Hepatocyte (in vitro differentiated cells): ENCODE data around the gene GP5. TPM values are rescaled to one million over a fixed set of nuclear protein-coding genes. Genes with fewer than 3 reads are reported as not detected.

Experiments
- DNase-seq: peaks from one replicate; pipeline ENCODE4 v3.0.0-alpha.2; 2016; ENCODE audit warnings: low spot score
- H2AFZ ChIP-seq: fragments of 200-600 bp; sonication (generic); 2 replicates; pipeline ENCODE4 v1.6.0; 2016; ENCODE audit warnings: antibody characterized with exemption, mild to moderate bottlenecking
- H3K27ac ChIP-seq: fragments of 200-600 bp; sonication (generic); 2 replicates; pipeline ENCODE4 v1.5.1; 2016; ENCODE audit warnings: mild to moderate bottlenecking
- H3K27me3 ChIP-seq: fragments of 200-600 bp; sonication (generic); 2 replicates; pipeline ENCODE4 v1.6.1; 2016
- H3K36me3 ChIP-seq: fragments of 200-600 bp; sonication (generic); replicated peaks from 2 replicates; pipeline ENCODE4 v1.5.1; 2016; ENCODE audit warnings: low read depth; ENCODE audit not compliant: insufficient read depth
- H3K4me1 ChIP-seq: fragments of 200-600 bp; sonication (generic); 2 replicates; pipeline ENCODE4 v1.5.1; 2016; ENCODE audit warnings: mild to moderate bottlenecking, moderate library complexity; ENCODE audit not compliant: insufficient read depth
- H3K4me2 ChIP-seq: fragments of 200-600 bp; sonication (generic); 2 replicates; pipeline ENCODE4 v1.6.0; 2016
- H3K4me3 ChIP-seq: fragments of 200-600 bp; sonication (generic); 2 replicates; pipeline ENCODE4 v1.5.1; 2016; ENCODE audit warnings: mild to moderate bottlenecking
- H3K79me2 ChIP-seq: fragments of 200-600 bp; sonication (generic); 2 replicates; pipeline ENCODE4 v1.6.0; 2017; ENCODE audit warnings: mild to moderate bottlenecking
- H3K9me2 ChIP-seq: fragments of 200-600 bp; sonication (generic); replicated peaks from 2 replicates; pipeline ENCODE4 v1.6.0; 2017; ENCODE audit warnings: mild to moderate bottlenecking; ENCODE audit not compliant: insufficient read depth
- H3K9me3 ChIP-seq: fragments of 200-600 bp; sonication (generic); 2 replicates; pipeline ENCODE4 v1.5.1; 2016; ENCODE audit warnings: low read depth, mild to moderate bottlenecking
- H4K20me1 ChIP-seq: fragments of 200-600 bp; sonication (generic); 2 replicates; pipeline ENCODE4 v1.6.0; 2016; ENCODE audit warnings: mild to moderate bottlenecking; ENCODE audit not compliant: insufficient read depth, poor library complexity, severe bottlenecking
- EZH2 ChIP-seq: fragments of 200-600 bp; sonication (generic); IDR thresholded peaks from 2 replicates; pipeline ENCODE4 v1.6.1; 2016; ENCODE audit warnings: antibody characterized with exemption, mild to moderate bottlenecking, borderline replicate concordance
- EZH2phosphoT487 ChIP-seq: fragments of 200-600 bp; sonication (generic); IDR thresholded peaks from one replicate; pipeline ENCODE4 v1.6.1; 2018; ENCODE audit warnings: antibody characterized with exemption, mild to moderate bottlenecking, low read depth, moderate library complexity; ENCODE audit not compliant: unreplicated experiment, severe bottlenecking
- WGBS: methylation state at CpG from one replicate; pipeline ENCODE4 v1.1.6; 2016; ENCODE audit warnings: low lambda C conversion rate; ENCODE audit errors: missing lambda C conversion rate; 5-methylcytosine and 5-hydroxymethylcytosine counted together
- polyA plus RNA-seq: library from polyadenylated mRNA; unstranded; fragments of >200 nt; fragmentation: Nextera tagmentation; extraction: Ambion mirVana; gene quantifications from 2 replicates; pipeline ENCODE4 v1.2.1, GENCODE V29; 2016
- total RNA-seq: library from RNA; depleted of rRNA; stranded (reverse); fragments of >200 nt; gene quantifications from 2 replicates; pipeline ENCODE4 v1.2.3, GENCODE V29; 2014
- TF ChIP-seq, protein P1 (sequence below): fragments of 200-600 bp; sonication (generic); IDR thresholded peaks from 2 replicates; pipeline ENCODE4 v1.5.1; 2016; ENCODE audit warnings: antibody characterized with exemption, mild to moderate bottlenecking; ENCODE audit not compliant: poor library complexity

The GP5 gene
- total and polyA plus RNA-seq, 2 experiments from 2014 or later: 0.27 TPM; not detected in 1

DNA sequence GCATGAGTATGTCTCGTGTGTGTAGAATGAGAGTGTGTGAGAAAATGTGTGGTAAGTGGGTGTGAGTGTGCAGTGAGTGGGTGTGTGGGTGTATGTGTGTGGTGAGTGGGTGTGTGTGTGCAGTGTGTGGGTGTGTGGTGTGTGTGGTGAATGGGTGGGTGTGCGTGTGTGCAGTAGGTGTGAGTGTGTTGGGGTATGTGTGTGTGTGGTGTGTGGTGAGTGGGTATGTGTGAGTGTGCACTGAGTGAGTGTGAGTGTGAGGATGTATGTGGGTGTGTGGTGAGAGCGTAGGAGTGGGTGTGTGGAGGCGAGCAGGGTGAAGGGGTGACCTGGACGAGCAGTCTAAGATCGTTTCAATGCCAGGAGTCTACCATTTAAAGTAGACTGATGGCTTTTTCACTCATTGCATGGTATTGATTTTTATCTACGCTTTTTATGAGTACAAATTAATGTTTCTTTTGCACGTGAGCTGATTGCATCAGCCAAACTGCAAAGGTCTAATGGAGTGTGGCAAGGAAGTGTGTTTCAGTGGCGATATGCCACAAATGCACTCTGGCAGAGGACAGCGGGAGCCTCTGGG, 46.3 kb downstream of the GP5 start:
- H3K27ac ChIP-seq: no peak overlapping the region
- H3K79me2 ChIP-seq: no peaks in the 10 kb centered on the region
- no peak for TF ChIP-seq EZH2phosphoT487
- TF ChIP-seq, protein P1, sequence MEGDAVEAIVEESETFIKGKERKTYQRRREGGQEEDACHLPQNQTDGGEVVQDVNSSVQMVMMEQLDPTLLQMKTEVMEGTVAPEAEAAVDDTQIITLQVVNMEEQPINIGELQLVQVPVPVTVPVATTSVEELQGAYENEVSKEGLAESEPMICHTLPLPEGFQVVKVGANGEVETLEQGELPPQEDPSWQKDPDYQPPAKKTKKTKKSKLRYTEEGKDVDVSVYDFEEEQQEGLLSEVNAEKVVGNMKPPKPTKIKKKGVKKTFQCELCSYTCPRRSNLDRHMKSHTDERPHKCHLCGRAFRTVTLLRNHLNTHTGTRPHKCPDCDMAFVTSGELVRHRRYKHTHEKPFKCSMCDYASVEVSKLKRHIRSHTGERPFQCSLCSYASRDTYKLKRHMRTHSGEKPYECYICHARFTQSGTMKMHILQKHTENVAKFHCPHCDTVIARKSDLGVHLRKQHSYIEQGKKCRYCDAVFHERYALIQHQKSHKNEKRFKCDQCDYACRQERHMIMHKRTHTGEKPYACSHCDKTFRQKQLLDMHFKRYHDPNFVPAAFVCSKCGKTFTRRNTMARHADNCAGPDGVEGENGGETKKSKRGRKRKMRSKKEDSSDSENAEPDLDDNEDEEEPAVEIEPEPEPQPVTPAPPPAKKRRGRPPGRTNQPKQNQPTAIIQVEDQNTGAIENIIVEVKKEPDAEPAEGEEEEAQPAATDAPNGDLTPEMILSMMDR: no peak
- TF ChIP-seq EZH2: no peak
- H3K4me2 ChIP-seq: no peak overlapping the region
- DNase-seq: no peak
- H3K36me3 ChIP-seq: no peaks in the 10 kb centered on the region
- peaks cover 2% of the 10 kb centered on the region for H3K4me1 ChIP-seq
- no peak overlapping the region for H2AFZ ChIP-seq
- H3K4me3 ChIP-seq: no peak overlapping the region
- H3K9me3 ChIP-seq: no peaks in the 10 kb centered on the region
- H3K27me3 ChIP-seq: no peaks in the 10 kb centered on the region
- H3K9me2 ChIP-seq: no peaks in the 10 kb centered on the region
- WGBS: 89% methylated on average over 10 of the region's 10 CpGs
- H4K20me1 ChIP-seq: no peaks in the 10 kb centered on the region

DNA sequence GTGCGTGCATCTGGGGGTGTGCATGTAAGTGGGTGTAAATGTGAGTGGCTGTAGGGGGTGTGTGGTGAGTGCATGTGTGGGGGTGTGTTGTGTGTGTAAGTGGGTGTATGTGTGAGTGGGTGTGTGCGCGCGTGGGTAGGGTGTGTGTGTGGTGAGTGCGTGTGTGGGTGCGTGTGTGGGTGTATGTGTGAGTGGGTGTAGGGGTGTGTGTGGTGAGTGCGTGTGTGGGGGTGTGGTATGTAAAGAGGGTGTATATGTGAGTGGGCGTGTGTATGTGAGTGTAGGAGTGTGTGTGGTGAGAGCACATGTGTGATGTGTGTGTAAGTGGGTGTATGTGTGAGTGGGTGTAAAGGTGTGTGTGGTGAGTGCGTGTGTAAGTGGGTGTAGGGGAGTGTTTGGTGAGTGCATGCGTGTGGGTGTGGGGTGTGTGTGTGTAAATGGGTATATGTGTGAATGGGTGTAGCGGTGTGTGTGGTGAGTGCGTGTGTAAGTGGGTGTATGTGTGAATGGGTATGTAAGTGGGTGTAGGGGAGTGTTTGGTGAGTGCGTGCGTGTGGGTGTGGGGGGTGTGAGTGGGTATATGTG, 47.0 kb downstream of the GP5 start:
- H3K9me3 ChIP-seq: no peaks in the 10 kb centered on the region
- TF ChIP-seq EZH2phosphoT487 (no peak), EZH2 (no peak)
- TF ChIP-seq, protein P1: no peak
- no peaks in the 10 kb centered on the region for H3K36me3 ChIP-seq
- DNase-seq: no peak
- no peaks in the 10 kb centered on the region for H3K9me2 ChIP-seq
- 100% methylated on average over 12 of the region's 14 CpGs for WGBS
- no peaks in the 10 kb centered on the region for H3K79me2 ChIP-seq
- no peaks in the 10 kb centered on the region for H4K20me1 ChIP-seq
- H3K4me3 ChIP-seq: no peak overlapping the region
- H2AFZ ChIP-seq: no peak overlapping the region
- no peak overlapping the region for H3K4me2 ChIP-seq
- no peaks in the 10 kb centered on the region for H3K27me3 ChIP-seq
- H3K4me1 ChIP-seq: peaks cover 2% of the 10 kb centered on the region
- H3K27ac ChIP-seq: no peak overlapping the region

DNA sequence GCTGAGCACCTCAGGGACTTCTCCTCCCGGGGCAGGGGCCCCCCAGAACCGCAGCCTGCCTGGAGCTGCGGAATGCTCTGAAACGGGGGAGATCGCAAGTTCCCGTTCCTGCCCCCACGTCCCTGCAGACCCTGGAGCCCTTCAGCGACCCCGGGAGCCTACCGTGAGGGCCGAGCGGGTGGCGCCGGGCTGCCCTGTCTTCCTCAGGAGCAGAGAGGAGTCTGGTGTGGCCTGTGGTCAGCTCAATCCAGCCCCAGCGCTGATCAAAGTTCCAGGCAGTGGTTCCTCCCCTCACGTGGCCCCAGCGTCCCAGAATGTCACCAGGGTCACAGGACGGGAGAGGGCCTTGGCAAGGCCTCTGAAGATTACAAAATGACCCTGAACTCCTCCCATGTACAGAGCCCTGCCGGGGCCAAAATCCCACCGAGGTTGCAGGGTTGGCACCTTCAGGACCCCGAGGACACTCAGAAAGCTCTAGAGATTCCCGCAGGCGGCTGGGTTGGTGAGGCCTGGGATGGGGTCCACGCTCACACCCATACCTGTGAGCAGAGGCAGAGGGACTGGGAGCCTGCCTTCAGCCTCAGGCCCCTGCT, 47.9 kb downstream of the GP5 start, which contains the start of gene CPN2:
Gene CPN2, minus strand, starts transcription at position 249 of the 593 bp plus-strand sequence. CDS start 8,626 bp downstream, outside the sequence.
- no peaks in the 10 kb centered on the region for H3K9me2 ChIP-seq
- H3K4me2 ChIP-seq: no peak within 1 kb of the TSS
- H3K27me3 ChIP-seq: no peaks in the 10 kb centered on the region
- peaks cover 2% of the 10 kb centered on the region for H3K4me1 ChIP-seq
- no peak within 1 kb of the TSS for H2AFZ ChIP-seq
- TF ChIP-seq, protein P1: no peak
- TF ChIP-seq EZH2phosphoT487: no peak
- no peak for TF ChIP-seq EZH2
- no peaks in the 10 kb centered on the region for H4K20me1 ChIP-seq
- no peak within 1 kb of the TSS for H3K27ac ChIP-seq
- H3K36me3 ChIP-seq: no peaks in the 10 kb centered on the region
- H3K9me3 ChIP-seq: no peaks in the 10 kb centered on the region
- H3K79me2 ChIP-seq: no peaks in the 10 kb centered on the region
- no peak for DNase-seq
- WGBS: 92% methylated on average over 24 of the region's 24 CpGs
- no peak within 1 kb of the TSS for H3K4me3 ChIP-seq
